Testis (tissue), 2 donors: ENCODE results near the gene MAPRE2.

Experiments used
- CTCF ChIP-seq, 3 experiments: fragments of 450-650 bp in 2 of 3; fragments of 200-600 bp in 1 of 3; sonication (generic) in 1 of 3; IDR thresholded peaks; one replicate each; pipeline ENCODE4 v1.5.1; 2016 to 2019; ENCODE audit warnings: antibody characterized with exemption in 3 of 3, mild to moderate bottlenecking in 2 of 3, moderate library complexity in 1 of 3
- POLR2A ChIP-seq: fragments of 450-650 bp; IDR thresholded peaks from one replicate; pipeline ENCODE4 v1.6.1; 2017; ENCODE audit warnings: antibody characterized with exemption, mild to moderate bottlenecking, moderate library complexity

GRCh38 chr18:35071819-35072247 is 30.6 kb downstream of the MAPRE2 start:
- TF ChIP-seq CTCF (IDR thresholded peaks at IDR 0.05) (no peak), POLR2A (no peak)
